Heart left ventricle (tissue), 13 donors: ENCODE data around the gene BFSP1.

Source experiments
- CTCF ChIP-seq, 12 donors: fragments of 200-600 bp; sonication (generic) in 4 of 12; IDR thresholded peaks; one replicate each; pipeline versions ENCODE4 v1.5.0 to v1.8.0; 2018 to 2022; ENCODE audit warnings: antibody characterized with exemption in 12 of 12, mild to moderate bottlenecking in 5 of 12
- POLR2A ChIP-seq, 2 donors: fragments of 450-650 bp; IDR thresholded peaks; one replicate each; pipeline ENCODE4 v1.6.1; 2017; ENCODE audit warnings: antibody characterized with exemption in 2 of 2, mild to moderate bottlenecking in 2 of 2, moderate library complexity in 2 of 2
- donor health status: ischemic (EF 13 %, LVEDD 7.1; RV severe dilation, severe dysfunction).
- donor health status: DM: no; HTN: yes; CAD: no.
- donor health status: DM: no; HTN: no; CAD: no.
- donor health status: ischemic (EF 25% LVEDD 6.9; RV normal size, moderate dysfunction).
- donor health status: ischemic (EF 25% LVEDD 5.7; RV mildly dilated, moderate dysfunction).
- donor health status: ischemic (EF 35%, LVEDD 5.7; RV mildly dilated, moderate dysfunction).
- donor health status: nonischemic (EF 11% LVEDD 7.7; RV severe dilation, severe dysfunction).
- donor health status: DM: yes; HTN: yes; CAD: no.
- donor health status: PGD.
- donor health status: ischemic (EF 29% LVEDD 5.4; RV normal size, mild dysfunction).
- donor health status: nonischemic (EF 23%, LVEDD 6.1; RV moderate dilation, normal function).

GRCh38 chr20:17490501-17490900 lies 40.7 kb downstream of the BFSP1 start:
- TF ChIP-seq CTCF (IDR thresholded peaks at IDR 0.05) (no peak), POLR2A (IDR thresholded peaks at IDR 0.05) (no peak)
